ENCODE results near the gene SEPHS1. TPM values are rescaled to one million over a fixed set of nuclear protein-coding genes. Genes with fewer than 3 reads are reported as not detected.
"Not testable (repeated sequence)": the region's sequence is repeated elsewhere in the genome, so short reads cannot be mapped to it uniquely, and the experiment has no call there.

SEPHS1 gene
- polyA plus RNA-seq, 12 donors: 47.0 to 84.3 (median 57.8) TPM; not detected in 1

DNA sequence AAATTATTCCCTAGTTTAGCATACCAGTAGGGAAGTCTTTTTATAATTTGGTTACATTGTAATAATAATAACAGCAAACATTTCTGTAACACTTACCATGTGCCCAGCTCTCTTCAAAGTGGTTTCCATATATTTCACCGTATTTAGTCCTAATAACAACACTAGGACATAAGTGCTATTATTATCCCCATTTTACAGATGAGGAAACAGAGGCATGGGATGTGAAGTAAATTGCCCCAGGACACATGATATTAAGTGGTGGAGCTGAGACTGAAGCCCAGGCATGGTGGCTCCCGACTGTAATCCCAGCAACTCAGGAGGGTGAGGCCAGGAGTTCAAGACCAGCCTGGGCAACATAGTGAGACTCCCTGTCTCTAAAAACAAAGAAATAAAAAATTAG is 53.3 kb downstream of the SEPHS1 start:
- no peak for DNase-seq

DNA sequence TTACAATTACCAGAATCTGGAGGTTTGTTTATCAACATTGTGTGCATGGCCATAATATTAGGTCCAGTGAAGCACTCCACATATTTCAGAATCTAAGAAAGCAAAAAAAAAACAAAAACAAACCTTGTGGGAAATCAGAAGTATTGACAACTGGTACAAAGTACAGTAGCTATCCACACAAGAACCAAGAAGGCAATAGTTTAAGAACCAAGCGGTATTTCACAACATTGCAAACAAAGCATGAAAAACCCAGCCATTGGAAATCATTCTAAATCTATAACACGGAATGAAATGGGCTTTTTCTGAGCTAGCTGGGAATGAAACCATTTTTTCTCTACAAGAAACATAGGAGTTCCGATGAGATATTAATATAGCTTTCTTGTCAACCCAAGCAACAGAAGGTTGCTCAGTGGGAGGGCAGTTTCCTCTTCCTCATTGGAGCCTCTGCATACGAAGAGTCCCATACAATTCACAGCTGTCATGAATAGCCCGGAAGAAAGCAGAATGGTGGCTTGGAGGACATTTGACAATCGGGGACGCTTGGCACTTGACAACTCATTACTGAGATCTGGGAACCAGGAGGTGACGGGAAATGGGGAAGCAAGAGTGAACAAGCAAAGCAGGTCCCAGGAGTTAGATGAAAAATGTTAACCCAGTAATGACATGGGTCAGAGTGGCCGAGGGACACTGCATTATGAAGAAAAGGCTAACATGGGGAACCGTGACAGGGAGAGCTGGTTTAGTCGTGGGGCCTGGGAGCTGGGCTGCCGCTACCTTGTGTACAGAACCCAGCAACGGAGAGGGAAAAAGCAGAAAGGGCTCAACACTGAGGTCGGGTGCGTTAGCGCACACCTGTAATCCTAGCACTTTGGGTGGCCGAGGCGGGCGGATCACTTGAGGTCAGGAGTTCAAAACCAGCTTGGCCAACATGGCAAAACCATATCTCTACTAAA is 56.0 kb downstream of the SEPHS1 start:
- no peak for DNase-seq

DNA sequence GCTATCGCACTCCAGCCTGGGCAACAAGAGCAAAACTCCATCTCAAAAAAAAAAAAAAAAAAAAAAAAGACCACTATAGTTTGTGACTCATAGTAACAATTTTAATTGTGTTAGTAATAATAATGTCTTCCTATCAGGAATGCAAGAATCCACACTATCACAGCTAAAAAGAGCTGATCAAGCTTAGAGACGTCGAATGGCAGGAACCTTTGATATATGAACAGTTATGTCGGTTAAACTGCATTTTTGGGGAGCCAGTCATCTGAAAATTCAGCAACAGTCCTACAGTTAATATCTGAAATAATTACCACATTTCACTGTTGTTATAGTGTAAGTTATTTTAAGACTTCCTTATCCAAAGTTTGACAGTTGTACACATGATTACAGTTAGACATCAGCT is 57.0 kb downstream of the SEPHS1 start:
- DNase-seq: no peak

DNA sequence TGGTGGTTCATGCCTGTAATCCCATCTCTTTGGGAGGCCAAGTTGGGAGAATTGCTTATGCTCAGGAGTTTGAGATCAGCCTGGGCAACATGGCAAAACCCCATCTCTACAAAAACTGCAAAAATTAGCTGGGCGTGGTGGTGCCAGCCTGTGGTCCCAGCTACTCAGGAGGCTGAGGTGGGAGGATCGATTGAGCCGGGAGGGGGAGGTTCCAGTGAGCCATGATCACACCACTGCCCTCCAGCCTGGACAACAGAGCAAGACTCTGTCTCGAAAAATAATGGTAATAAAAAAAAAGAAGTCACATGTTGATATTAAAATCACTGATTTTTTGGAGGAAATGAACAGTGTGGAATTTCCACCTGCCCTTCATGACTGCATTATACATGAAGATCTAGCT is 64.0 kb downstream of the SEPHS1 start:
- no peak for DNase-seq

DNA sequence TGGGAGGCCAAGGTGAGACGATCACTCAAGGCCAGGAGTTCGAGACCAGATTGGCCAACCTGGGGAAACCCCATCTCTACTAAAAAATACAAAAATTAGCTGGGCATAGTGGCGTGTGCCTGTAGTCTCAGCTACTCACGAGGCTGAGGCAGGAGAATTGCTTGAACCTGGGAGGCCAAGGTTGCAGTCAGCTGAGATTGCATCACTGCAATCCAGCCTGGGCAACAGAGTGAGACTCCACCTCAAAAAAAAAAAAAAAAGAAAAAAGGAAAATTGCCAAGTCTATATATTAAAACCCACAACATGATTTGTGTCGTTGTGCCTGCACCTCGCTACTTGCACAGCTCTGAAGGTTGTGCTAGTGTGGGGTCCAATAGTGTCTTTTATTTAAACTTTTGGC is 65.7 kb downstream of the SEPHS1 start:
- not testable (repeated sequence) for DNase-seq

DNA sequence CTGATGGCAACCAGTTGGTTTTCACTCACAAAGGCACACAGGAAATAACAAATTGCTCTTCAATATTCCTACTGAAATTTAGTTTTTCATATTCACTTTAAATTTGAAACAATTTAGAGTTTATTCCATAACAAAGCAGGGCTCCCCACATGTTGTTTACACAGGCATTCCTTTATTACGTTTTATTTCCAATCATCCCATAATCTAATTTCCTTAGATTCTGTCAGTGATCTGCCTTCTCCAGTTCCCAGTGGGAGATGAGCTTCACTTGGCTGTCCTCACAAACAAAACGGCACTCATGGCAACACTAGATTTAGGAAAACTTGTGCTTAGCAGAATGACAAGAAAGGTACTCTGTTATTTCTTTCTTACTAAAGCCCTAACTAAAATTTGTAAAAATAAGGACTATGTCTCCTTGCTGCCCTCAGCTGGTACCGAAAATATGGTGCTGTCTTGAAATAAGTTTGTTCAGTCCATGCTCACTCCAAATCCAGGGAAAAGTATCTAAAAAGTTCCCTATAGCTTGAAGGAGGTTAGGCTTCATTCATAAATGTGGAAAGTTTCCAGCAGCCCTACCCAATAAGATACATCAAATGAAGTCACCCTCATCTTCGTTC is 71.2 kb downstream of the SEPHS1 start:
- DNase-seq: peak; percentile 44

DNA sequence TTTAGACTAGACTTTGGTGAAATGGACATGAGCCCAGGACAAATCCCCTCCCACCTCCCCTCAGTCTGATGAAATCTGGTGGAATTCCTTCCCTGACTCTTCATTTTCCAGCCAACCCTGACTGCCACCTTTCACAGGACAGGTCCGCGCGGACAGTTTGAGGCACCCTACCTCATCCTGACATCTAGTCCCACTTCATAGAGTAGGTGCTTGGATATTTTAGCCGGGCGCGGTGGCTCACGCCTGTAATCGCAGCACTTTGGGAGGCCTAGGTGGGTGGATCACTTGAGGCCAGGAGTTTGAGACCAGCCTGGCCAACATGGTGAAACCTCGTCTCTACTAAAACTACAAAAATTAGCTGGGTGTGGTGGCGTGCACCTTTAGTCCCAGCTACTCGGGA is 71.9 kb downstream of the SEPHS1 start:
- DNase-seq: not testable (repeated sequence)

DNA sequence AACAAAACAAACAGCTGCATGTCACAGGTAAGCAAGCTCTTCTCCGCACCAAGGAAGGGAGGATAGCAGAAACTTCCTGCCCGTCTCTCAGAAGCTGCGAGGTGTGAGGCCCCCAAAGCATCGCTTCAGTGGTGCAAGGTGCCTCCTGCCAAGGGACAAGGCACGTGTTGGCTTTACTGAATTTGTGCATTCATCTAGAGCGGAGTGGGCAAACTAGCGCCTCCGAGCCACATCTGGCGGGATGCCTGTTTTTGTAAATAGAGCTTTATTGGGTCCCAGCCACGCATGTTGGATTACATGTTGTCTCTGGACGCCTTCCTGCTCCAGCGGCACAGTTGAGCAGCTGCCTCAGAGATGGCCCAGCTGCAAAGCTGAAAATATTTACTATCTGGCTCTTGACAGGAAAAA is 75.9 kb downstream of the SEPHS1 start:
- peak; percentile 75 for DNase-seq

DNA sequence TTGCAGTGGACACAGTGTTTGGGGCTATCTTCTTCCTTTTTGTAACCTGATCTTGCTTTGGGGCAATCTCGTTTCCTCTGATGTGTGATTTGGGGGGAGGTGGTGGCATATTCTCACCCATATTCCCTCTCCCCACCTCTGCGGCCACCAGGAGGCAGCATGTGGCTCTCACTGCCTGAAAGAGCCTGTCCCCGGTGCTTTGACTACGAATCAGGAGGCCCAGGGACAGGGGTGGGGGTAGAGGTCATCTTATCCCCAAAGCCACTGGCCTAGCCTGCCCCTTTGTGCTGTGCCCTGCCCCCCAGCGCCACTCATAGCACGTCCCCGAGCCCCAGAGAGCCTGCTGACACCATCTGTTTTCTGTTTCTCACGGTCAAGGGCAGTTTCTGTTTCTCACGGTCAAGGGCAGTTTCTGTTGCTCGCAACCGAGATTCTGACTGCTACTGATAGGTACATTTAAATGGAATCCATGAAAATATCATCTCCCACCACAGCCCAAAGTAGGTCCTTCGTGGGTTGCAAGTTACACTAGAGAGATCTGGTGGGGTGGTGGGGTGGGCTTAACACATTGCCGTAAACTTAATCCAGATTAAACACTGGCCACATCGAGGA is 76.4 kb downstream of the SEPHS1 start:
- DNase-seq: peak; percentile 8

DNA sequence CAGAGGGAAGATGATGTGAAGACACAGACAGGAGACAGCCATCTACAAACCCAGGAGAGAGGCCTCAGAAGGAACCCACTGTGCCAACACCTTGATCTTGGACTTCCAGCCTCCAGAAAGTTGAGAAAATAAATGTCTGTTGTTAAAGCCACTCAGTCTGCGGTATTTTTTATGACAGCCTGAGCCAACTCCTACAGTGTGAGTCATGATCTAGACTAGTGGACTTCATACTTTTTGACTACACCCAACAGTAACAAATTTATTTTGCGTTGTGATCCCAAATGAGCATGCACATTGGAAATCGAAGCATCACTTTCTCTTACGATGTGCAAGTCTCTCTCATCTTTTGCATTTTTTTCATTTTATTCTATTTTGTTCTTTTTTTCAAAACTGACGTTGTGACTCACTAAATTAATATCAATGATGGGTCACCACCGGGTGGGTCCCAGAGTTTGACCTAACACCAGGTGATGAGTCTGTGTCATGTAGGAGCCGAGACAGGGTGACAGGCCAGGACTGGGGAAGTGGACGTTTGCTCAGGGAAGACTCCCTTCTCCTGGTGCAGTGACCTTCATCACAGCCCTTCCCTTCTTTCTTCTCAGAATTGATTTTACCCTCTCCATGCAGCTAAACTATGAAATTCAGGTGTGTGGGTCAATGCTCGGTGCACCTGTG is 77.1 kb downstream of the SEPHS1 start:
- DNase-seq: no peak

DNA sequence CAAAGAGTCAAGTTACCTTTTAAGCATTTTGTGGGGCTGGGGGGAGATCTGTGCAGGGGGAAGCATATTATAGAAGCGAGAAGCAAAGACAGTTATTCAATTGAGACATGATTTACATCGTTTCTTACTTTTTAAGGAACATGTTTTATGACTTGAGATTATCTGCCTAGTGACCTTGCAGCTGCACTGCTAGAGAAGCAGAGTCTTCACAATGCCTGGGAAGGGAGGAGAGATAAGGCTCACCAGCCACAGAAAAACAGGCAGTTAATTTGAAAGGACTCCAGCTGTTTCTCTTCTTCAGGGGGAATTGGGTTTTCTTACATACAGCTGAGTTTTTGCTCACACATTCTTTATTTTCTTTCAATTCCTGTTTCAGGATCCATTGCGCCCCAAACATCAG is 79.3 kb downstream of the SEPHS1 start:
- DNase-seq: no peak

DNA sequence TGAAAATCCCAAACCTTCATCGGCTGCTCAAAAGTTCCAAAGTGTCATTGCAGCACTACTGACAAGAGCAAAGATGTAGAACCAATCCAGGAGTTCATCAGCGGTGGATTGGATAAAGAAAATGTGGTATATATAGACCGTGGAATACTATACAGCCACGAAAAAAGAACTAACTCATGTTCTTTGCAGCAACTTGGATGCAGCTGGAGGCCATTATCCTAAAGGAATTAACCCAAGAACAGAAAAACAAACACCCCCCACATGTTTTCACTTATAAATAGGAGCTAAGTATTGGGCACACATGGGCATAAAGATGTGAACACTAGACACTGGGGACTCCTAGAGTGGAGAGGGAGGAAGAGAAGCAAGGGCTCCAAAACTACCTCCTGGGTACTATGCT is 79.8 kb downstream of the SEPHS1 start:
- DNase-seq: no peak

Other genes starting within 250 kb of the SEPHS1 start
- 10 to 100 TPM in 11 of 12 donors, not detected in 1; 23.5 to 73.4 (median 33.1) TPM for gene OPTN, start 248.1 kb downstream of the SEPHS1 start, polyA plus RNA-seq (ENCODE audit: insufficient read length in 12 of 12)
- 10 to 100 TPM in 1 of 12 donors, 1 to 10 TPM in 10, not detected in 1; 3.9 to 11.1 (median 6.0) TPM for gene MCM10, start 186.7 kb downstream of the SEPHS1 start, polyA plus RNA-seq (ENCODE audit: insufficient read length in 12 of 12)
- gene UCMA, start 113.9 kb downstream of the SEPHS1 start, polyA plus RNA-seq (ENCODE audit: insufficient read length in 12 of 12): 1 to 10 TPM in 6 of 12 donors, under 1 TPM in 4, not detected in 2; 0.68 to 2.6 (median 1.1) TPM
- 10 to 100 TPM in 11 of 12 donors, not detected in 1; 23.5 to 52.4 (median 41.6) TPM for gene PHYH, start 48.2 kb downstream of the SEPHS1 start, polyA plus RNA-seq (ENCODE audit: insufficient read length in 12 of 12)
- 10 to 100 TPM in 4 of 12 donors, 1 to 10 TPM in 7, not detected in 1; 7.1 to 13.9 (median 9.2) TPM for gene BEND7, start 180.7 kb upstream of the SEPHS1 start, polyA plus RNA-seq (ENCODE audit: insufficient read length in 12 of 12)
- 10 to 100 TPM in 10 of 12 donors, 1 to 10 TPM in 1, not detected in 1; 6.8 to 30.5 (median 27.4) TPM for gene PRPF18, start 238.7 kb upstream of the SEPHS1 start, polyA plus RNA-seq (ENCODE audit: insufficient read length in 12 of 12)